Erythroblast (primary cell): ENCODE results near the gene EGFL8.

Experiments used
- GATA1 ChIP-seq: IDR thresholded peaks from 2 replicates; pipeline ENCODE4 v1.6.1; 2011; ENCODE audit warnings: low read depth, mild to moderate bottlenecking, control low read depth, low read length, moderate library complexity
- POLR2A ChIP-seq: IDR thresholded peaks from 2 replicates; pipeline ENCODE4 v1.6.1; 2011; ENCODE audit warnings: mild to moderate bottlenecking, low read length

DNA sequence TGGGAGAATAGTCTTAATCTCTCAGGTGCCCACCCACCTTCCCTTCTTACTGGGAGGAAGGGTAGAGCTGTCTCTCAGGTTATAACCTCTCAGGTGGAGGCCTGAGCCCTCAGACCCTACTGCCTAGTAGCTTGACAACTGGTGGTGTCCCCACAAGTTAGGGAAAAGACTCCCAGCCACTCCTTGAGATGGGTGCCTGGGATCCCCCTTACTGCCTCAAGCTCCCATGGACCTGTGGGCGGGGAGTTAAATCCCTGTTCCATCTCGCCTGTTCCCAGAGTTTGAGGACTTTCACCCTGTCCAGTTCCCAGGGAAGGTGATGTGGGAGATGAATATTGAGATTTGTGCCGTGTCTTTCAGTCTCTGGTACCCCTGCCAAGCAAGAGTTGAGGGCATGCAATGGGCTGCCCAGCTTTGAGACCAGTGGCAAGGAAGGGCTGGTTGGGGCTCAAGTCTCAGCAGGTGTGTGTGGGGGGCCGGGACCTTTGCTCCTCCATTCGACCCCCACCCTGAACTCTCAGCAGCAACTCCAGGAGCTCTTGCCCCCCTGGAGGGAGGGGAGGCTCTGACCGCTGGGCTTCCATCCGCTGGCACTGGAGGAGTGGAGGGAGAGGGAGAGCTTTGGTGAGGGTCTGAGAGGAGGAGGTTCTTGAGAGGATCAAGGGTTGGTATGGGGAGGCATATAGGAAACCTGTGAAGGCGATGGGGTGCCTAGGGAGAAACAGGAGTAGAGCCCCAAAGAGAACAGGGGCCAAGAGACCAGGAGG is 26.7 kb downstream of the EGFL8 start:
- TF ChIP-seq POLR2A (no peak), GATA1 (no peak)
